SK-N-SH (cell line): Measurements from ENCODE around the gene ELMO2. TPM values are rescaled to one million over a fixed set of nuclear protein-coding genes. Genes with fewer than 3 reads are reported as not detected.

Source experiments
- CTCF ChIA-PET: fragments of 300-600, 350-600 bp; formaldehyde crosslinking; extraction: SDS; loops from one replicate; lab custom pipeline; 2021; lab: Yijun Ruan, JAX
- POLR2A ChIA-PET: fragments of 350-600 bp; sonication (Branson Sonifier 250); formaldehyde crosslinking; extraction: SDS; loops from one replicate; lab custom pipeline; 2020; ENCODE audit warnings: antibody characterized with exemption, inconsistent platforms; lab: Yijun Ruan, JAX
- DNase-seq: peaks from one replicate; pipeline ENCODE4 v3.0.0; 2012
- H2AFZ ChIP-seq: fragments of 200-600 bp; sonication (generic); 2 replicates; pipeline ENCODE4 v1.8.1; 2016; ENCODE audit warnings: antibody characterized with exemption, mild to moderate bottlenecking, low read depth
- H3F3A ChIP-seq: fragments of 200-600 bp; sonication (generic); replicated peaks from 2 replicates; pipeline ENCODE3; 2016; ENCODE audit warnings: antibody characterized with exemption, mild to moderate bottlenecking; ENCODE audit not compliant: insufficient read depth
- H3K27ac ChIP-seq, 2 experiments: fragments of 200-500 bp in 1 of 2; fragments of 200-600 bp in 1 of 2; sonication (Bioruptor generic) in 1 of 2; sonication (generic), shearing (Covaris generic) in 1 of 2; 2 replicates each; pipeline versions ENCODE4 v1.5.1 to v1.6.1; 2014 to 2016; ENCODE audit warnings: low read depth in 2 of 2, inconsistent platforms in 1 of 2, low read length in 1 of 2, mild to moderate bottlenecking in 1 of 2, mixed read lengths in 1 of 2
- H3K27me3 ChIP-seq: fragments of 200-600 bp; sonication (generic), shearing (Covaris generic); 2 replicates; pipeline ENCODE4 v1.6.1; 2016; ENCODE audit warnings: mixed run types; ENCODE audit not compliant: insufficient read depth
- H3K36me3 ChIP-seq, 2 experiments: fragments of 200-500 bp in 1 of 2; fragments of 200-600 bp in 1 of 2; sonication (Bioruptor generic) in 1 of 2; sonication (generic) in 1 of 2; replicated peaks in 1 of 2; 2 replicates each; pipeline versions ENCODE3 to v1.5.1; 2014 to 2016; ENCODE audit warnings: low read length in 1 of 2, mild to moderate bottlenecking in 1 of 2; ENCODE audit not compliant: insufficient read depth in 2 of 2, control insufficient read depth in 1 of 2
- H3K4me1 ChIP-seq, 2 experiments: fragments of 200-500 bp in 1 of 2; fragments of 200-600 bp in 1 of 2; sonication (Bioruptor generic) in 1 of 2; sonication (generic), shearing (Covaris generic) in 1 of 2; 2 replicates each; pipeline versions ENCODE4 v1.5.1 to v1.6.1; 2014 to 2016; ENCODE audit warnings: low read depth in 1 of 2, low read length in 1 of 2, mixed run types in 1 of 2; ENCODE audit not compliant: insufficient read depth in 2 of 2, control insufficient read depth in 1 of 2
- H3K4me2 ChIP-seq: fragments of 200-600 bp; sonication (generic), shearing (Covaris generic); 2 replicates; pipeline ENCODE4 v1.6.1; 2017; ENCODE audit warnings: mixed run types
- H3K4me3 ChIP-seq, 2 experiments: fragments of 200-500 bp in 1 of 2; fragments of 200-600 bp in 1 of 2; sonication (Bioruptor generic) in 1 of 2; sonication (generic), shearing (Covaris generic) in 1 of 2; 2 replicates each; pipeline versions ENCODE4 v1.5.1 to v1.8.1; 2014 to 2016; ENCODE audit warnings: low read depth in 2 of 2, inconsistent platforms in 1 of 2, low read length in 1 of 2, mild to moderate bottlenecking in 1 of 2, mixed read lengths in 1 of 2, moderate library complexity in 1 of 2
- H3K79me2 ChIP-seq: fragments of 200-600 bp; sonication (generic); 2 replicates; pipeline ENCODE4 v1.8.1; 2017; ENCODE audit warnings: mild to moderate bottlenecking; ENCODE audit not compliant: insufficient read depth
- H3K9ac ChIP-seq: fragments of 200-600 bp; sonication (generic); 2 replicates; pipeline ENCODE4 v1.6.1; 2017; ENCODE audit warnings: mixed run types
- H3K9me2 ChIP-seq: fragments of 200-600 bp; sonication (generic); 2 replicates; pipeline ENCODE4 v1.6.1; 2017; ENCODE audit warnings: mixed run types
- H3K9me3 ChIP-seq: fragments of 200-600 bp; sonication (generic); 2 replicates; pipeline ENCODE4 v1.6.1; 2017; ENCODE audit warnings: mixed run types, mild to moderate bottlenecking, moderate library complexity
- H4K20me1 ChIP-seq: fragments of 200-600 bp; sonication (generic); 2 replicates; pipeline ENCODE4 v1.6.1; 2017; ENCODE audit warnings: mild to moderate bottlenecking, mixed run types; ENCODE audit not compliant: insufficient read depth
- CHD2 ChIP-seq: fragments of 150-350 bp; IDR thresholded peaks from 2 replicates; pipeline ENCODE4 v1.6.1; 2018; ENCODE audit warnings: low read length; ENCODE audit not compliant: partially characterized antibody
- EP300 ChIP-seq, 2 experiments: IDR thresholded peaks; 2 replicates each; pipeline versions ENCODE4 v1.4.0 to v1.6.1; 2012; ENCODE audit warnings: borderline replicate concordance in 1 of 2, low read depth in 1 of 2, low read length in 1 of 2
- FOXJ3 ChIP-seq: sonication (generic); formaldehyde crosslinking; IDR thresholded peaks from 2 replicates; pipeline ENCODE4 v1.5.1; 2020; ENCODE audit warnings: mild to moderate bottlenecking, missing genetic modification reagents
- GABPA ChIP-seq: IDR thresholded peaks from 2 replicates; pipeline ENCODE4 v1.4.0; 2012; ENCODE audit warnings: low read depth, mild to moderate bottlenecking
- JUND ChIP-seq: IDR thresholded peaks from 2 replicates; pipeline ENCODE4 v1.4.0; 2012
- POLR2AphosphoS5 ChIP-seq: IDR thresholded peaks from 2 replicates; pipeline ENCODE4 v1.6.1; 2012; ENCODE audit warnings: low read depth, low read length
- RCOR1 ChIP-seq: fragments of 150-350 bp; IDR thresholded peaks from 2 replicates; pipeline ENCODE4 v1.6.1; 2017; ENCODE audit warnings: antibody characterized with exemption, low read length
- RFX5 ChIP-seq: IDR thresholded peaks from 2 replicates; pipeline ENCODE4 v1.6.1; 2012; ENCODE audit warnings: mild to moderate bottlenecking, improper control_type of control experiment, low read length
- SIN3A ChIP-seq: IDR thresholded peaks from 2 replicates; pipeline ENCODE4 v1.6.1; 2012; ENCODE audit warnings: low read depth, mild to moderate bottlenecking, low read length, moderate library complexity, borderline replicate concordance
- TCF12 ChIP-seq: IDR thresholded peaks from 2 replicates; pipeline ENCODE4 v1.4.0; 2012
- YY1 ChIP-seq: IDR thresholded peaks from 2 replicates; pipeline ENCODE4 v1.4.0; 2012; ENCODE audit warnings: low read depth, mild to moderate bottlenecking
- WGBS: methylation state at CpG from one replicate; pipeline ENCODE4 v1.1.6; 2017; ENCODE audit warnings: low lambda C conversion rate; 5-methylcytosine and 5-hydroxymethylcytosine counted together
- polyA plus RNA-seq, 3 experiments: library from polyadenylated mRNA; depleted of rRNA; stranded (reverse); fragments of >200 nt; gene quantifications; 2 replicates each; pipeline ENCODE4 v1.2.3, GENCODE V29; 2012
- TF ChIP-seq, protein P1 (sequence below): IDR thresholded peaks from 2 replicates; pipeline ENCODE4; 2012
- TF ChIP-seq, protein P2 (sequence below): fragments of 150-350 bp; IDR thresholded peaks from 2 replicates; pipeline ENCODE4 v1.6.1; 2016; ENCODE audit warnings: mild to moderate bottlenecking, low read depth, low read length
- TF ChIP-seq, protein P3 (sequence below): IDR thresholded peaks from 2 replicates; pipeline ENCODE4 v1.4.0; 2012; ENCODE audit warnings: low read depth
- TF ChIP-seq, protein P4 (sequence below): fragments of 200-600 bp; sonication (generic); IDR thresholded peaks from 2 replicates; pipeline ENCODE4 v1.6.1; 2017; ENCODE audit warnings: antibody characterized with exemption, mild to moderate bottlenecking, moderate library complexity

The ELMO2 gene
- polyA plus RNA-seq, 1 of the 3 experiments (the other 2 are of a cell fraction) = 32.1 TPM

DNA sequence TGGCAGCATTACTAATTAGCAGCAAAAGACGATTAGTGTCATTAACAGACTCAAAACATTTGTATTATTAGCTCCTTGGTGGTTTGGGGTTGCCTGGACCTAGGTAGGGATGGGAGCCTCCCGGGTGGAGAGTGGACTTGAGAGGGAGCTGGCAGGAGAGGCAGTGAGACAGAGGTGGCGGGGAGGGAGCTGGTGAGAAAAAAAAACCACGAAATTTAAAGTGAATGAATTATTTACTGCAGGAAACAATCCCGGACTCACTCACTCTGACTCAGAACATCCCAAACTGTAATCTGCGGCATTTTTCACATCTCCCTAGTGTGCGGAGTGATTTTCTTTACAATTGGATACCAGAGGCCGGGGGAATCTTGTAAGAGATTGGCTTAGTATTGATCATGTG is 83.8 kb downstream of the ELMO2 start:
- no peaks in the 10 kb centered on the region for H3K9me3 ChIP-seq
- no peaks in the 10 kb centered on the region for H3K27me3 ChIP-seq
- ChIA-PET CTCF (interaction anchor here (1.1 to 6.4 kb wide), 5 partner anchors 9 to 194 kb away, joined by 3 to 51 read pairs (median 5); partner anchors contain the start of gene CDH22), POLR2A (no interaction called here)
- peaks cover 0 to 3% of the 10 kb centered on the region in 2 experiments; a peak in 1 of 4 replicates for H3K4me1 ChIP-seq
- H4K20me1 ChIP-seq = no peaks in the 10 kb centered on the region
- no peak overlapping the region for H3K9ac ChIP-seq
- TF ChIP-seq JUND (no peak), YY1 (no peak), GABPA (no peak), RFX5 (no peak)
- TF ChIP-seq, protein P1, sequence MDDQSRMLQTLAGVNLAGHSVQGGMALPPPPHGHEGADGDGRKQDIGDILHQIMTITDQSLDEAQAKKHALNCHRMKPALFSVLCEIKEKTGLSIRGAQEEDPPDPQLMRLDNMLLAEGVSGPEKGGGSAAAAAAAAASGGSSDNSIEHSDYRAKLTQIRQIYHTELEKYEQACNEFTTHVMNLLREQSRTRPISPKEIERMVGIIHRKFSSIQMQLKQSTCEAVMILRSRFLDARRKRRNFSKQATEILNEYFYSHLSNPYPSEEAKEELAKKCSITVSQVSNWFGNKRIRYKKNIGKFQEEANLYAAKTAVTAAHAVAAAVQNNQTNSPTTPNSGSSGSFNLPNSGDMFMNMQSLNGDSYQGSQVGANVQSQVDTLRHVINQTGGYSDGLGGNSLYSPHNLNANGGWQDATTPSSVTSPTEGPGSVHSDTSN = no peak
- 43% methylated on average over 8 of the region's 8 CpGs for WGBS
- no peak for DNase-seq
- H3K27ac ChIP-seq = no peak overlapping the region
- H2AFZ ChIP-seq = no peak overlapping the region
- no peaks in the 10 kb centered on the region for H3K9me2 ChIP-seq
- no peak overlapping the region for H3K4me2 ChIP-seq
- H3K4me3 ChIP-seq = no peak overlapping the region
- no peaks in the 10 kb centered on the region for H3K36me3 ChIP-seq
- no peaks in the 10 kb centered on the region for H3F3A ChIP-seq
- no peaks in the 10 kb centered on the region for H3K79me2 ChIP-seq

DNA sequence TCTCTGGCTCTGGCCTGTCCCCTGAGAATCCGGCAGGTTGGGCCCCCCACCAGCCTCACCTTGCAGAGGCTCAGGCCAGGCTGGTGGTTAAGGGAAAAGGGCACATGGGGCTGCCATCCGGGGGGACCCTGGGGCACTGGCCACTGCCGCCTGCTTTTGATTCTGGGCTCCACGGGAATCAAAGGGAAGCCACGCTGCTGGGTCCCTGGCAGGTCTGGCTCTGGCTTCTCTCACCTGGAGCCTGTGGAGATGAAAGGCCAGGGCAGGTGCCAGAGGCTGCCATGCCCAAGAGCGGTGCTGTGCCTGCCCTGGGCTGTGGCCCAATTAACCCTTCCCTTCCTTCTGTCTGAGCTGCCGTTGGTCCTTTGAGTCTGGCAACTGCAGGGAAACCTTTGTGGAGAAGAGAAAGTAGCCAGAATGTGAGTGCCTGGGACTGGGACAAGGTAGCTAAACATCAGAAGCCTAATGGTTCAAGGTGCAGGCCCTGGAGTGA is 88.7 kb downstream of the ELMO2 start:
- WGBS = 20% methylated on average over 4 of the region's 7 CpGs
- no peak overlapping the region for H3K9ac ChIP-seq
- no peak overlapping the region for H3K4me2 ChIP-seq
- H3K9me3 ChIP-seq = no peaks in the 10 kb centered on the region
- no peaks in the 10 kb centered on the region for H3F3A ChIP-seq
- H3K9me2 ChIP-seq = no peaks in the 10 kb centered on the region
- ChIA-PET CTCF (interaction anchor here (1.0 to 6.1 kb wide), 5 partner anchors 9 to 189 kb away, joined by 3 to 35 read pairs (median 8); partner anchors contain the start of gene CDH22), POLR2A (no interaction called here)
- no peak overlapping the region for H3K27ac ChIP-seq
- H4K20me1 ChIP-seq = no peaks in the 10 kb centered on the region
- peaks cover 0 to 3% of the 10 kb centered on the region in 2 experiments; a peak in 1 of 4 replicates for H3K4me1 ChIP-seq
- H3K27me3 ChIP-seq = peaks cover 24% of the 10 kb centered on the region
- no peak for TF ChIP-seq FOXJ3 (CRISPR knock-in tag)
- TF ChIP-seq, protein P2, sequence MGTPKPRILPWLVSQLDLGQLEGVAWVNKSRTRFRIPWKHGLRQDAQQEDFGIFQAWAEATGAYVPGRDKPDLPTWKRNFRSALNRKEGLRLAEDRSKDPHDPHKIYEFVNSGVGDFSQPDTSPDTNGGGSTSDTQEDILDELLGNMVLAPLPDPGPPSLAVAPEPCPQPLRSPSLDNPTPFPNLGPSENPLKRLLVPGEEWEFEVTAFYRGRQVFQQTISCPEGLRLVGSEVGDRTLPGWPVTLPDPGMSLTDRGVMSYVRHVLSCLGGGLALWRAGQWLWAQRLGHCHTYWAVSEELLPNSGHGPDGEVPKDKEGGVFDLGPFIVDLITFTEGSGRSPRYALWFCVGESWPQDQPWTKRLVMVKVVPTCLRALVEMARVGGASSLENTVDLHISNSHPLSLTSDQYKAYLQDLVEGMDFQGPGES = no peak
- TF ChIP-seq, protein P3, sequence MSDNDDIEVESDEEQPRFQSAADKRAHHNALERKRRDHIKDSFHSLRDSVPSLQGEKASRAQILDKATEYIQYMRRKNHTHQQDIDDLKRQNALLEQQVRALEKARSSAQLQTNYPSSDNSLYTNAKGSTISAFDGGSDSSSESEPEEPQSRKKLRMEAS = no peak
- no peak for TF ChIP-seq RCOR1
- TF ChIP-seq CHD2 = no peak
- TF ChIP-seq POLR2AphosphoS5 = no peak
- TF ChIP-seq TCF12 = no peak
- TF ChIP-seq, protein P4, sequence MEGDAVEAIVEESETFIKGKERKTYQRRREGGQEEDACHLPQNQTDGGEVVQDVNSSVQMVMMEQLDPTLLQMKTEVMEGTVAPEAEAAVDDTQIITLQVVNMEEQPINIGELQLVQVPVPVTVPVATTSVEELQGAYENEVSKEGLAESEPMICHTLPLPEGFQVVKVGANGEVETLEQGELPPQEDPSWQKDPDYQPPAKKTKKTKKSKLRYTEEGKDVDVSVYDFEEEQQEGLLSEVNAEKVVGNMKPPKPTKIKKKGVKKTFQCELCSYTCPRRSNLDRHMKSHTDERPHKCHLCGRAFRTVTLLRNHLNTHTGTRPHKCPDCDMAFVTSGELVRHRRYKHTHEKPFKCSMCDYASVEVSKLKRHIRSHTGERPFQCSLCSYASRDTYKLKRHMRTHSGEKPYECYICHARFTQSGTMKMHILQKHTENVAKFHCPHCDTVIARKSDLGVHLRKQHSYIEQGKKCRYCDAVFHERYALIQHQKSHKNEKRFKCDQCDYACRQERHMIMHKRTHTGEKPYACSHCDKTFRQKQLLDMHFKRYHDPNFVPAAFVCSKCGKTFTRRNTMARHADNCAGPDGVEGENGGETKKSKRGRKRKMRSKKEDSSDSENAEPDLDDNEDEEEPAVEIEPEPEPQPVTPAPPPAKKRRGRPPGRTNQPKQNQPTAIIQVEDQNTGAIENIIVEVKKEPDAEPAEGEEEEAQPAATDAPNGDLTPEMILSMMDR = no peak
- TF ChIP-seq EP300 (IDR thresholded peaks at IDR 0.05; ENCODE audit: borderline replicate concordance in 1 of 2, low read depth in 1 of 2, low read length in 1 of 2) = no peak
- TF ChIP-seq SIN3A = no peak
- no peaks in the 10 kb centered on the region for H3K79me2 ChIP-seq
- H2AFZ ChIP-seq = no peak overlapping the region
- no peak for DNase-seq
- H3K4me3 ChIP-seq = no peak overlapping the region
- H3K36me3 ChIP-seq = no peaks in the 10 kb centered on the region
